LNCAP (cell line): ENCODE data around the gene CAMTA1.

Experiments used
- CTCF ChIP-seq: fragments of 450-650 bp; IDR thresholded peaks from 2 replicates; pipeline ENCODE4 v1.5.1; 2017; ENCODE audit warnings: mild to moderate bottlenecking

The CAMTA1 gene

GRCh38 chr1:7642781-7643529 is 857.7 kb downstream of the CAMTA1 start:
- no peak for TF ChIP-seq CTCF

- no peak for TF ChIP-seq CTCF
These were observed 858.3 kb downstream of the CAMTA1 start for GRCh38 chr1:7643530-7643929.

GRCh38 chr1:7644086-7644485 is 858.8 kb downstream of the CAMTA1 start:
- no peak for TF ChIP-seq CTCF

GRCh38 chr1:7644961-7645750 is 859.9 kb downstream of the CAMTA1 start:
- no peak for TF ChIP-seq CTCF

- no peak for TF ChIP-seq CTCF
These were observed 860.4 kb downstream of the CAMTA1 start for GRCh38 chr1:7645751-7646048.

- TF ChIP-seq CTCF, result no peak
These were observed 860.9 kb downstream of the CAMTA1 start for GRCh38 chr1:7646164-7646563.

- TF ChIP-seq CTCF, result peak; percentile 96
These were observed 862.0 kb downstream of the CAMTA1 start for GRCh38 chr1:7646981-7647901.
